ENCODE measurements around the gene ANG. TPM values are rescaled to one million over a fixed set of nuclear protein-coding genes. Genes with fewer than 3 reads are reported as not detected.

The ANG gene
- total RNA-seq, 1 donor from 2014 or later = 2.4 TPM

DNA sequence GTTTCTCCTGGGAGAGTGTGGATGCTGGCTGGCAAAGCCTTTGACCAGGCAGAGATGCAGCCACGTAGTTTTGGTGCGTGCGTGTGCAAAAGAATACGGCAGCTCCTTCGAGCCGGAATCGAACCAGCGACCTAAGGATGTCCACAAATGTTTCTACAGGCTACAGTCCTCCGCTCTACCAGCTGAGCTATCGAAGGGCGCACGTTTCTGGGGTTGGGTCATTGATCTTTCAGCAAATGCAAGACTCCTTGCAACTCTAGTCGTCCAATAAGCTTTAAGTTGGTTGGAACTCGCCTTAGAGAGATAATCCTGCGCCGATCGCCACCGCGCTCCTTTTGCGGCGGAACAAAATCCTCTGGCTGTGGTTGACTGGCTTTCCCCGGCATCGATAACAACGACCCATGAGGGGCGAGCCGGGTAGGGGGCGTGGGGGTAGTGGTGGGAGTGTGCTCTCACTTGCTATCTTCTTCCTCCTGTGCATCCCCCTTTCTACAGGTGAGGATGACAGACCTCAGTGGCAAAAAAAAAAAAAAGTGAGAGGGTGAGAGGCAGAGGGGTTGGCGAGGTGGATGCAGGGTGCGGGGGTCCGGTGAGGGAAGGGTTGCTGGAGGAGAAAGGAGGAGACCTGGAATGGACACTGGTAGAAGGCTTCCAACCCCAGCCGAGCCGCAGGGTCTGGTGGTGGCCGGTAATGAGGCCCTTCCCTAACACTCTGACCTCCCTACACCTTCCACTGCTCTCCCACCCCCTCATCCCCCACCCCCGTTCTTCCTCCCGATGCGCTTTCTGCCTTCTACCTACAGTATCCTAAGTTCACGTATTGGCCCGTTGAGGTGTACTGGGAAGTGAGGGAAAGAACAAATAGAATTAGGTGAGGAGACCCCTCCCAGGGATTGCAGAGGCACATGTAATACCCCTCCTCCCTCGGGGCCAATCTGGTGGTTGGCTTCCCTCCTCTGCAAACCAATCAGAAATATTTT lies 35.3 kb upstream of the ANG start:
- TF ChIP-seq, protein P1, sequence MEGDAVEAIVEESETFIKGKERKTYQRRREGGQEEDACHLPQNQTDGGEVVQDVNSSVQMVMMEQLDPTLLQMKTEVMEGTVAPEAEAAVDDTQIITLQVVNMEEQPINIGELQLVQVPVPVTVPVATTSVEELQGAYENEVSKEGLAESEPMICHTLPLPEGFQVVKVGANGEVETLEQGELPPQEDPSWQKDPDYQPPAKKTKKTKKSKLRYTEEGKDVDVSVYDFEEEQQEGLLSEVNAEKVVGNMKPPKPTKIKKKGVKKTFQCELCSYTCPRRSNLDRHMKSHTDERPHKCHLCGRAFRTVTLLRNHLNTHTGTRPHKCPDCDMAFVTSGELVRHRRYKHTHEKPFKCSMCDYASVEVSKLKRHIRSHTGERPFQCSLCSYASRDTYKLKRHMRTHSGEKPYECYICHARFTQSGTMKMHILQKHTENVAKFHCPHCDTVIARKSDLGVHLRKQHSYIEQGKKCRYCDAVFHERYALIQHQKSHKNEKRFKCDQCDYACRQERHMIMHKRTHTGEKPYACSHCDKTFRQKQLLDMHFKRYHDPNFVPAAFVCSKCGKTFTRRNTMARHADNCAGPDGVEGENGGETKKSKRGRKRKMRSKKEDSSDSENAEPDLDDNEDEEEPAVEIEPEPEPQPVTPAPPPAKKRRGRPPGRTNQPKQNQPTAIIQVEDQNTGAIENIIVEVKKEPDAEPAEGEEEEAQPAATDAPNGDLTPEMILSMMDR (IDR thresholded peaks at IDR 0.05; ENCODE audit: insufficient read depth, low read length, severe bottlenecking) = no peak
- Histone ChIP-seq H3K36me3 (ENCODE audit: control insufficient read depth, insufficient read depth, low read length) (no peaks in the 10 kb centered on the region), H3K27me3 (ENCODE audit: control insufficient read depth, insufficient read depth, low read length) (peaks cover 8% of the 10 kb centered on the region), H3K4me3 (ENCODE audit: low read depth, low read length) (peak overlapping the region; percentile 3)
- DNase-seq (ENCODE audit: low read depth) = peak; percentile 78
- no peak for FAIRE-seq

DNA sequence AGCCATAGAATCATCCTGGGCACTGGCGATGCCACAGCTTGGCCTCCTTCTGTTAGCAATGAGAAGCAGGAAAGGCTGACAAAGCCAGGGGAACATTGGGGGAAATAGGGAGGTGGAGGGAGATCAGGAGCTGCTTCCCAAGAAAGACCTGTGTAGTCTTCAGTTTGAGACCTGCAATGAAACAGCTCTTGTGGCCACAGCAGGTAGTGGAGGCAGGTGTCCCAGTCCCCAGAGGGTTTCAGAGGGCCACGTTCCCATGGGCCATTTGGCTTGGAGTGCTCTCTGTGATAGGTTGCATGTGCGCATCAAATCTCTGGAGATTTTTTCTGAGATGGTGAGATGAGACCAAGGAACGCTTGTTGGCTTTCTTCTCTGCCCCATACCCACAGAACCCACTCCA lies 32.7 kb upstream of the ANG start:
- no peaks in the 10 kb centered on the region for H3K36me3 ChIP-seq (ENCODE audit: control insufficient read depth, insufficient read depth, low read length)
- H3K27me3 ChIP-seq (ENCODE audit: control insufficient read depth, insufficient read depth, low read length) = peaks cover 8% of the 10 kb centered on the region
- H3K4me3 ChIP-seq (ENCODE audit: low read depth, low read length) = no peak overlapping the region
- TF ChIP-seq, protein P1 (IDR thresholded peaks at IDR 0.05; ENCODE audit: insufficient read depth, low read length, severe bottlenecking) = no peak
- FAIRE-seq (no peak), DNase-seq (ENCODE audit: low read depth) (no peak)

DNA sequence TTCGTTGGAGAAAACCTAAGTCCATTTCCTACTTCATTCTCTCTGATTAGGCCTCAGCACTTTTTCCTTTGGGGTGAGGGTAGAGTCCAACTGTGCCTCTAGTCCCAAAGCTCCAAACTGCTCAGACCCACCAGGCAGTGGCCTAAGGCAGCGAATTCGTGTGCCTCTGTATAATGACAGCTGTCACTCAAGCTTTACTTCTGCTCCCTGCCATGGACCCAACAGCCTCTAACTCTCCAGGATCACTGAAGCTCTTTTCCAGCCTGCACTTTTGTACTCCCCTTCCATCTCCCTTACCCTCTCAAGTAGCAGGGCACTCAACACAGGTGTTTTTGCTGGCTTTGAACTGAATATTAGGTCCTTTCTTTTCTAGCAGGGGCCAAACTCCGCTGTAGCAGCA lies 32.3 kb upstream of the ANG start:
- no peak for DNase-seq (ENCODE audit: low read depth)
- no peak for FAIRE-seq
- H3K27me3 ChIP-seq (ENCODE audit: control insufficient read depth, insufficient read depth, low read length) = peaks cover 8% of the 10 kb centered on the region

DNA sequence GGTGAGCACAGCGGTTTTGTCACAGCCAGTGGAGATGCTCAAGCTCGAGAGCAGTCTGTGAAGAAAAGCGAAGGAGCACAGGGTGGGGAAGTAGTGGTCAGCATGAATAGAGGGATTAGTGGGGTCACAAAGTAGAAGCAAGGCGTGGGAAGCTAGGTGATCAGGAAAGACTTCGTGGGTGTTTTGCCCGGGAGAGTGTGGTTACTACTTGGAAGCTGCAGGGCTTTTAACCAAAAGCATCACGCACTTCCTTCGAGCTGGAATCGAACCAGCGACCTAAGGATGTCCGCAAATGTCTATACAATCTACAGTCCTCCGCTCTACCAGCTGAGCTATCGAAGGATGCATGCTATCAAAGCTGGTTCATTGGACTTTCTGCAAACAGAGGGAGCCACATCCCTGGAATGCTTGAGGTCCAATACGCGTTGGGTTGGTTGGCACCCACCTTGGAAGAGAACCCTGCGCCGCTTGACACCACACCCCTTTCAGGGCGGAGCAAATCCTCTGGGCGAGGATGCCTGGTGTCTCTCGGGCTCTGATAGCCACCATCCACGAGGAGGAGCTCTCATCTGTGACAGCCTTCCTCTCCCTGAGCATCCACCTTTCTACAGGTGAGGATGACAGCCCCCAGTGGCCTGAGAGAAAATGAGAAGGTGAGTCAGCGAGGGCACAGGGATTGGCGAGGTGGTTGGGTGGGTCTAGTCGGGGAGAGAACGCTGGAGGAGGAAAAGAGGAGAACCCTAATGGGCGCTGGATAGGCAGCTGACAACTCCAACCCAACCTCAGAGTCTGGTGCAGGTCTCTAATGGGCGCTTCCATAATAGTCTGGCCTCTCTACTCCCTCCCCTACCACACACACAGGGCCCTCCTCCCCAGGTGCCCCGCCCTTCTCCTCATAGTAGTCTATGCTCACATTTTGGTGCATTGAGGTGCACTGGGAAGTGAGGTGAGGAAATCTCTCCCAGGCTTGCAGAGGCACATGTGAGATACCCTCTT lies 31.1 kb upstream of the ANG start:
- Histone ChIP-seq H3K4me3 (ENCODE audit: low read depth, low read length) (no peak overlapping the region), H3K36me3 (ENCODE audit: control insufficient read depth, insufficient read depth, low read length) (no peaks in the 10 kb centered on the region), H3K27me3 (ENCODE audit: control insufficient read depth, insufficient read depth, low read length) (peaks cover 8% of the 10 kb centered on the region)
- TF ChIP-seq, protein P1 (IDR thresholded peaks at IDR 0.05; ENCODE audit: insufficient read depth, low read length, severe bottlenecking) = peak; percentile 55
- peak; percentile 76 for DNase-seq (ENCODE audit: low read depth)
- FAIRE-seq = no peak

More for the DNA sequence above, 32.3 kb upstream of the ANG start:
- TF ChIP-seq, protein P1 (IDR thresholded peaks at IDR 0.05; ENCODE audit: insufficient read depth, low read length, severe bottlenecking) = no peak
- Histone ChIP-seq H3K4me3 (ENCODE audit: low read depth, low read length) (no peak overlapping the region), H3K36me3 (ENCODE audit: control insufficient read depth, insufficient read depth, low read length) (no peaks in the 10 kb centered on the region)

DNA sequence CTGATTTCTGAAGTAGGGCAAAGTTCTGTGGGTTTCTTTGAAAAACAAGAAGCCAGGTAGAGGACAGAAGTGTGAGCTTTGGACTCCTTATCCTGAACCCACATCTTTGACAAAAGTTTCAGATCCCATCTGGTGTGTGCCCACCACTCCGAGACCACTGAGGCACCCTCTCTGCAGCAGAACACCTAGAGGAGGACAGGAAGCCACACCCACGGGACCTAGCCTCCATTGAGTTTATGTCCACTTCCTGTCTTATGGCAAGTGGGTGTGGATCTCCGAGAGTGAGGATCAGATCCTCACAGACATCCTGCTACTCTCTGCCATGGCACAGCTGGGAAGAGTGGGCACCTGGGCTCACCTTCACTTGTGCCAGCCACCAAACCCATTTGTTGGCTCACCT lies 30.3 kb upstream of the ANG start:
- DNase-seq (ENCODE audit: low read depth) = no peak
- H3K4me3 ChIP-seq (ENCODE audit: low read depth, low read length) = no peak overlapping the region
- no peak for FAIRE-seq
- no peaks in the 10 kb centered on the region for H3K36me3 ChIP-seq (ENCODE audit: control insufficient read depth, insufficient read depth, low read length)
- TF ChIP-seq, protein P1 (IDR thresholded peaks at IDR 0.05; ENCODE audit: insufficient read depth, low read length, severe bottlenecking) = no peak
- H3K27me3 ChIP-seq (ENCODE audit: control insufficient read depth, insufficient read depth, low read length) = peaks cover 8% of the 10 kb centered on the region

All from bronchial epithelial cell (primary cell).